Dendritic cell treated with granulocyte-macrophage colony-stimulating factor and Interleukin-4, amounts not matched to agents 40 ng/mL and 50 ng/mL, for 4 days (primary cell): ENCODE results near the gene SDF4.

Experiments used
- H3K27ac Mint-ChIP-seq: one replicate; pipeline ENCODE4 v1.8.0; 2022; ENCODE audit warnings: mild to moderate bottlenecking, mixed read lengths
- H3K27me3 Mint-ChIP-seq: one replicate; pipeline ENCODE4 v1.8.0; 2022; ENCODE audit warnings: mild to moderate bottlenecking, mixed read lengths
- H3K36me3 Mint-ChIP-seq: one replicate; pipeline ENCODE4 v1.8.0; 2022; ENCODE audit warnings: low read depth, mixed read lengths
- H3K4me1 Mint-ChIP-seq: one replicate; pipeline ENCODE4 v1.8.0; 2022; ENCODE audit warnings: low read depth, mixed read lengths
- H3K4me3 Mint-ChIP-seq: one replicate; pipeline ENCODE4 v1.8.0; 2022; ENCODE audit warnings: mild to moderate bottlenecking, moderate library complexity, mixed read lengths
- H3K9me3 Mint-ChIP-seq: one replicate; pipeline ENCODE4 v1.8.0; 2022; ENCODE audit warnings: mixed read lengths
- intact Hi-C: fragments of 100-400 bp; cut with micrococcal nuclease; formaldehyde crosslinking; loops from one replicate; pipeline ENCODE4 v1.15.0; 2022

The SDF4 gene

DNA sequence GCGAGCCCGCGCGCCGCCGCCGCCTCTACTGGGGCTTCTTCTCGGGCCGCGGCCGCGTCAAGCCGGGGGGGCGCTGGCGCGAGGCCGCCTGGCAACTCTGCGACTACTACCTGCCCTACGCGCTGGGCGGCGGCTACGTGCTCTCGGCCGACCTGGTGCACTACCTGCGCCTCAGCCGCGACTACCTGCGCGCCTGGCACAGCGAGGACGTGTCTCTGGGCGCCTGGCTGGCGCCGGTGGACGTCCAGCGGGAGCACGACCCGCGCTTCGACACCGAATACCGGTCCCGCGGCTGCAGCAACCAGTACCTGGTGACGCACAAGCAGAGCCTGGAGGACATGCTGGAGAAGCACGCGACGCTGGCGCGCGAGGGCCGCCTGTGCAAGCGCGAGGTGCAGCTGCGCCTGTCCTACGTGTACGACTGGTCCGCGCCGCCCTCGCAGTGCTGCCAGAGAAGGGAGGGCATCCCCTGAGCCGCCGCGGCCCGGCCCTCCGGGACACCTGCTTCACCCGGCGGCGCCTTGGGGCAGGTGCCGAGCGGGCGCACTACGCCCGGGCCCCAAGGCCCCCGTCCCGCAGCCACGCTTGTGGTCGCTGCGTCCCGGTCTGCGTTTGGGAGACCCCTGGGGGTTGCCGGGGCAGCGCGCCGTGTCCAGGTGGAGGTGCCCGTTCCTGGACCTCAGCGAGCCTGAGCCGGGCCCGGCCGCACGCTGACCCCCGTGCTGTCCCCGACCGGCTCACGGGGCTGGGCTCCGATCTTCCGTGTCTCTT is 1.2 kb upstream of the SDF4 start:
- peak overlapping the region; percentile 67 for H3K4me3 Mint-ChIP-seq
- intact Hi-C loops, result no loop called here
- peaks cover 54% of the 10 kb centered on the region for H3K36me3 Mint-ChIP-seq
- peaks cover 10% of the 10 kb centered on the region for H3K27me3 Mint-ChIP-seq
- H3K27ac Mint-ChIP-seq, result peak overlapping the region; percentile 63
- peaks cover 37% of the 10 kb centered on the region for H3K4me1 Mint-ChIP-seq
- no peaks in the 10 kb centered on the region for H3K9me3 Mint-ChIP-seq

DNA sequence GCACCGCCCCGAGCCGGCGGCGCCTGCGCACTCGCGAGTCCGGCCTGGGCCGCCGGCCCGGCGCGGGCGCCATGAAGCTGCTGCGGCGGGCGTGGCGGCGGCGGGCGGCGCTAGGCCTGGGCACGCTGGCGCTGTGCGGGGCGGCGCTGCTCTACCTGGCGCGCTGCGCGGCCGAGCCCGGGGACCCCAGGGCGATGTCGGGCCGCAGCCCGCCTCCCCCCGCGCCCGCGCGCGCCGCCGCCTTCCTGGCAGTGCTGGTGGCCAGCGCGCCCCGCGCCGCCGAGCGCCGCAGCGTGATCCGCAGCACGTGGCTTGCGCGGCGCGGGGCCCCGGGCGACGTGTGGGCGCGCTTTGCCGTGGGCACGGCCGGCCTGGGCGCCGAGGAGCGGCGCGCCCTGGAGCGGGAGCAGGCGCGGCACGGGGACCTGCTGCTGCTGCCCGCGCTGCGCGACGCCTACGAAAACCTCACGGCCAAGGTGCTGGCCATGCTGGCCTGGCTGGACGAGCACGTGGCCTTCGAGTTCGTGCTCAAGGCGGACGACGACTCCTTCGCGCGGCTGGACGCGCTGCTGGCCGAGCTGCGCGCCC is 501 bp upstream of the SDF4 start, which contains the start of gene B3GALT6:
Gene B3GALT6 (plus strand): TSS at position 30 of the 588 bp plus-strand sequence. CDS start 42 bp downstream, at position 72.
- no peaks in the 10 kb centered on the region for H3K9me3 Mint-ChIP-seq
- peaks cover 61% of the 10 kb centered on the region for H3K36me3 Mint-ChIP-seq
- H3K4me3 Mint-ChIP-seq, result peak within 1 kb of the TSS; percentile 90
- peaks cover 37% of the 10 kb centered on the region for H3K4me1 Mint-ChIP-seq
- peaks cover 6% of the 10 kb centered on the region for H3K27me3 Mint-ChIP-seq
- intact Hi-C loops, result no loop called here
- H3K27ac Mint-ChIP-seq, result peak within 1 kb of the TSS; percentile 91

DNA sequence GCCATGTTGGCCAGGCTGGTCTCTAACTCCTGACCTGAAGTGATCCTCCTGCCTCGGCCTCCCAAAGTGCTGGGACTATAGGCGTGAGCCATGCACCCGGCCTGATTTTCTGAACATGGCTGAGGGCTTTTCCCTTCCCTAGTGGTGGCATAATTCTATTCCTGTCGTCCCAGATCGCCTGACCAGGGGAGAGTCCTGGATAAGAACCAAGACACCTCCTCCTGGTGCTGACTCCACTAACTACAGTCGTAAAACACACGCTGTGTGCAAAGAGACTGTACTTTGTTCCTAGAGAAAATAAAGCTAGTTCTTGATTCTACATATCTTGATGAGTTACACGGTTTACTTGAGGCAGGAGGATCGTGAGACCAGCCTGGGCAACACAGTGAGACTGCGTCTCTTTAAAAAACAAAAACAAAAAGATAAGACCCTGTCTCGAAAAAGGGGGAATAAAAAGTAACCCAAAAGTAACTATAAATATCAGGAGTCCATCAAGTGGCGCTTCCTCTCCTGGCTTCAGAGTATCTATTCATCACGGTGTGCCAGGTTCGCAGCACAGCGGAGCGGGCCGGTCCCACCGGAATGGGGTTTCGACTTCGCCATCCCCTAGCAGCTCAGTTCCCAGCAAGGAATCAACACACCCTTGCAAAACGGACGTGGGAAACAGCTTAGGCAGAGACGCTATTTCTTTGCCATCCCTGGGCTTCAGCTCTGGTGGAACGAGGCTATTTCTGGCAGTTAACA is 973 bp downstream of the SDF4 start:
- Mint-ChIP-seq H3K27ac (peak overlapping the region; percentile 91), H3K27me3 (no peaks in the 10 kb centered on the region), H3K9me3 (no peaks in the 10 kb centered on the region), H3K36me3 (peaks cover 76% of the 10 kb centered on the region), H3K4me3 (peak overlapping the region; percentile 90), H3K4me1 (peaks cover 40% of the 10 kb centered on the region)
- intact Hi-C loops, result loop anchor here (2.0 kb wide), 1 partner anchor 114 kb away; the partner anchor contains the start of gene C1orf159

DNA sequence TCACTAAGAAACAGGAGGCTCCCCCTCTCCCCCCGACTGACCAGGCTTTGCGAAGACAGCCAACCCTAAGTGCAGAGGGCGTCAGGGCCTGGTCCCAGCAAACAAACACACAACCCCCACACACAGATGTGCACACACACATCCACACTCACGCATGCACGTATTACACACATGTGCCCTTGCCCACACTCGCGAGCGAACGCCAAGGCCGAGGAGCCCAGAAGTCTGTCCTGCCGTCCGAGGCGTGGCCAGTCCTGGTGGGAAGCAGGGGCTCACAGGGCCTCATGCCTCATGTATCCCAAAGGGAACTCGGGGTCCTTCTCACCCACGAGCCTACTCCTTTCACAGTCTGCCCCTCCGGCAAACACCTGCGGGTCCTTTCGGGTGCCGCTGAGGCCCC is 2.0 kb downstream of the SDF4 start:
- Mint-ChIP-seq H3K4me1 (peaks cover 46% of the 10 kb centered on the region), H3K9me3 (no peaks in the 10 kb centered on the region), H3K27me3 (no peaks in the 10 kb centered on the region), H3K36me3 (peaks cover 80% of the 10 kb centered on the region), H3K27ac (peak overlapping the region; percentile 91), H3K4me3 (no peak overlapping the region)
- intact Hi-C loops, result loop anchor here (2.0 kb wide), 1 partner anchor 113 kb away; the partner anchor contains the start of gene C1orf159

DNA sequence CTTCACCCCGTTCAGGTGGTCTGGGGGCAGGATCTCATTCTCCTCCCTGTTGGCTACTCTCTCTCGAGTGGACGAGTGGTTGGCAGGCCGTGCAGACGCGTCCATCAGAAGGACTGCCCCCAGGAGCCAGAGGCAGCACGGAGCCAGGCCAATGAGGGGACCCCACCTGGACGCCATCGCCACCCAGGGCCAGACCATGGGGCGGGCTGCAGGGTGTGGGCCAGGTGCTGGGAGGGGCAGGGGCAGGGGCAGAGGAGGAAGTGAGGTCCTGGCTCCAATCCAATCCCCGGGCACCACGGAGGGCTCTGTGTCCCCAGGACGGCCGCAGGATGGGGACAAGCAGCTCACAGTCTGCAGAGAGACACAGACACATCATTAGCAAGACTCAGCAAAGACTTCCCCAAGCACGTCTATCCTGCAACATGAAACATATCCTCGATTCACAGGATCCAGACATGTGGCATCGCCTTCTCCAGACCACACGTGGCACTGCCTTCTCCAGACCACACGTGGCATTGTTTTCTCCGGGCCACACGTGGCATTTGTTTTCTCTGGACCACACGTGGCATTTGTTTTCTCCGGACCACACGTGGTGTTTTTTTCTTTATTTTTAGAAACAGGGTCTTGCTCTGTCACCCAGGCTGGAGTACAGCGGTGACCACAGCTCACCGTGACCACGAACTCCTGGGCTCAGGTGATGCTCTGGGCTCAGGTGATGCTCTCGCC is 3.0 kb downstream of the SDF4 start:
- no peak overlapping the region for H3K27ac Mint-ChIP-seq
- peaks cover 37% of the 10 kb centered on the region for H3K4me1 Mint-ChIP-seq

DNA sequence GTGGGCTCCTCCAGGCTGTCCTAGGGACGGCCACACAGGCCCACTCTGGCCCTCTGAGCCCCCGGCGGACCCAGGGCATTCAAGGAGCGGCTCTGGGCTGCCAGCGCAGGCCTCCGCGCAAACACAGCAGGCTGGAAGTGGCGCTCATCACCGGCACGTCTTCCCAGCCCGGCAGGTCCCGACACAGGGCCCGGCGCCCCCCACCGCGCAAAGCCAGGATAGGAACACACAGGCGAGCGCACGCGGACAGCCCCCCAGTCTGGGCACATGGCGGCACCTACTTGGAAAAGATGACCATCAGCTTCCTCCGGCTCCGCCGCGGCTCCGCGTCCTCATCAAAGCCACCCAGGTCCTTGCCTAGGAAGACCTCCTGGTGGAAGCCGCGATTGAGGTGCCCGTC is 3.6 kb downstream of the SDF4 start:
- peaks cover 80% of the 10 kb centered on the region for H3K36me3 Mint-ChIP-seq
- no peak overlapping the region for H3K4me3 Mint-ChIP-seq

More for the DNA sequence above, 3.0 kb downstream of the SDF4 start:
- Mint-ChIP-seq H3K36me3 (peaks cover 80% of the 10 kb centered on the region), H3K4me3 (no peak overlapping the region), H3K9me3 (no peaks in the 10 kb centered on the region), H3K27me3 (no peaks in the 10 kb centered on the region)
- intact Hi-C loops, result no loop called here

DNA sequence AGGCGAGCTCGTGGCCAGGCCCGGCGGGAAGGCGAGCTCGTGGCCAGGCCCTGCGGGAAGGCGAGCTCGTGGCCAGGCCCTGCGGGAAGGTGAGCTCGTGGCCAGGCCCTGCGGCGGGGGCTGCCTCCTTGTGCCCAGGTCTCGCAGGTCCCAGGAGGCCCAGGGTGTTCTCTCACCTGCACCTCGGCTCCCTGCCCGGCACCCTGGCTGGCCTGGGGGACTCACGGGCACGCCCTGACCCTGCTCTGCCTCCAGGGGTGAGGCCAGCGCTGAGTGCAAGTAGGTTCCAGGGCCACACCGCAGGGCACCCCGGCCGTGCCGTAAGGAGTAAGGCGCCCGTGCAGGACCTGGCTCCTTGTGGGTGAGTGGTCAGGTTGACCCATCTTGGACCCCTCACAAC is 4.4 kb downstream of the SDF4 start:
- Mint-ChIP-seq H3K4me3 (no peak overlapping the region), H3K9me3 (no peaks in the 10 kb centered on the region), H3K36me3 (peaks cover 87% of the 10 kb centered on the region), H3K27me3 (no peaks in the 10 kb centered on the region), H3K27ac (no peak overlapping the region), H3K4me1 (peaks cover 27% of the 10 kb centered on the region)
- intact Hi-C loops, result no loop called here

More for the DNA sequence above, 3.6 kb downstream of the SDF4 start:
- intact Hi-C loops, result no loop called here
- Mint-ChIP-seq H3K27ac (no peak overlapping the region), H3K27me3 (no peaks in the 10 kb centered on the region), H3K9me3 (no peaks in the 10 kb centered on the region), H3K4me1 (peaks cover 31% of the 10 kb centered on the region)

DNA sequence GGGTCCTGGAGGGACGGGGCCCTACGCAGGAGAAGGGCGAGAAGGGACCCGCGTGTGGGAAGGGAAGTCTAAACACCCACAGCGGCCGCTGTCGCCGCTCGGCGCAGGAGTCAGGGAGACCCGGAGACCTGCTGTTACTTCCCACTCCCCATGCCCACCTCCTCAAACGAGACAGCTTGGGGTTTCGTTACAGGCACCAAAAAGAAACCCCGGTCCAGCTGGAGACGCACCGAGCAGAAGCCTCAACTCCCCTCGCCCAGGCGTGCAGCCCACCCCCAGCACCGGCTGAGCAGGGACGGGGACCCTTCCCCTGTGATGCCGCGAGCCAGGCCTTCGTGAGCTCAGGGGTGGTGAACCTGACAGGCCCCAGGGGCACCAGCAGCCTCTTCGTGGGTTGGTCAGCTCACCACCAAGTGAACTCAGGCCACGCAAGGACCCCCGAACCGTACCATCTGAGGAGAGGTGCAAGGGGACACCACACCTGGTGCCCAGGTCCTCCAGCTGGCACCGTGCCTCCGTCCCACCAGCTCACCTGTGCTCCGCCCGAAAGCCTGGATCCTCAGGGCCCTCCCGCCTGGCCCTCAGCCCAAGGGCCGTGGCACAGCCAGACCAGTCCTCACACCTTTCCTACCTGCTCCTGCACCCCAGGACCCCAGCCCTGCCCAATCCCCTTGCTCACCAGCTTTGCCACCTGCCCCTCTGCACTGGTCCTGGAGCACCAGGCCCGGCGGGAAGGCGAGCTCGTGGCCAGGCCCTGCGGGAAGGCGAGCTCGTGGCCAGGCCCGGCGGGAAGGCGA is 5.0 kb downstream of the SDF4 start:
- H3K4me3 Mint-ChIP-seq, result no peak overlapping the region
- no peaks in the 10 kb centered on the region for H3K27me3 Mint-ChIP-seq
- H3K9me3 Mint-ChIP-seq, result no peaks in the 10 kb centered on the region
- no peak overlapping the region for H3K27ac Mint-ChIP-seq
- peaks cover 93% of the 10 kb centered on the region for H3K36me3 Mint-ChIP-seq
- H3K4me1 Mint-ChIP-seq, result peaks cover 27% of the 10 kb centered on the region
- intact Hi-C loops, result no loop called here

DNA sequence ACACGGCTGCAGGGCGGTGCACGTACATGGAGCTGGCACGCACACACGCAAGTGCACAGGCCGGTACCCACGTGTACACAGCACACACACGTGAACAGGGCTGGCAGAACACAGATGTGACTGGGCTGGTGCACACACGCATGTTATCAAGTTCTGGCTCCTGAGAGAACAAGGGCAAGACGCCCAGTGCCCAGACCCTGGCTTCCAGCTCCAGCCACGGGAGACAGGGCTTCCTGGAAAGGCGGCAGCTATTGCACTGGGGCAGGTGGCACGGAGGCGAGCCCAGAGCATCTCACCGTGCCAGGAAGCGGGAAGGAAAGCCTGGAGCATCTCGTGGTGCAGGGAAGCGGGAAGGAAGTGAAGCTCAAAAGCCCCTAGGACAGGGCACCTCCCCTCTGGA is 5.9 kb downstream of the SDF4 start:
- intact Hi-C loops, result no loop called here
- Mint-ChIP-seq H3K27ac (no peak overlapping the region), H3K4me1 (peaks cover 26% of the 10 kb centered on the region), H3K27me3 (no peaks in the 10 kb centered on the region), H3K4me3 (no peak overlapping the region), H3K9me3 (no peaks in the 10 kb centered on the region), H3K36me3 (peaks cover 95% of the 10 kb centered on the region)

DNA sequence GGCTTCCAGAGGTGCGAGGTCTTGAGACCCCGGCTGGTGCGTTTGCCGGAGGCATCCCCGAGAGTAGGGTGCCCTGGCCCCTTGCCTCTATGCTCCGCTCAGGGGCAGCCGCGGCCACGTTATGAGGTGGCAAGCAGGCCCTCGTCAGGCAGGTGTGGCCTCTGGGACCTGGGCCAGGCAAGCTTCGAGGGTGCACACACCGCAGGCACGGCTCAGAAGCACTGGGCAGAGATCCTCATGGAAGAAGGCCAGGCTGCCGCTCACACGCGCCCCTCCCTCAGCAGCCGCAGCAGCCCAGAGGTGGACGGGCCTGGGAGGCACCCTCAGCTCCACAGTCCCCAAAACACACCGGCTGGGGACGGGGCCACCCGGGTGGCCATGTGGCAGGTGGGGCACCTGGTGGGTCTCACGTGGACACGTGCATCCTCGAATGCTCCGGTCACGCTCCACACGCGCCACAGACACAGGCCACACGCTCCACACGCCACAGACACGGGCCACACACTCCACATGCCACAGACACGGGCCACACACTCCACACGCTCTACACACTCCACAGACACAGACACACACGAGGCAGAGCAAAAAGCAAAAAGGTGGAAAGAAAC is 6.5 kb downstream of the SDF4 start:
- H3K4me1 Mint-ChIP-seq, result peaks cover 21% of the 10 kb centered on the region
- no peaks in the 10 kb centered on the region for H3K9me3 Mint-ChIP-seq
- intact Hi-C loops, result no loop called here
- H3K4me3 Mint-ChIP-seq, result no peak overlapping the region
- no peaks in the 10 kb centered on the region for H3K27me3 Mint-ChIP-seq
- H3K27ac Mint-ChIP-seq, result no peak overlapping the region
- H3K36me3 Mint-ChIP-seq, result peaks cover 100% of the 10 kb centered on the region

DNA sequence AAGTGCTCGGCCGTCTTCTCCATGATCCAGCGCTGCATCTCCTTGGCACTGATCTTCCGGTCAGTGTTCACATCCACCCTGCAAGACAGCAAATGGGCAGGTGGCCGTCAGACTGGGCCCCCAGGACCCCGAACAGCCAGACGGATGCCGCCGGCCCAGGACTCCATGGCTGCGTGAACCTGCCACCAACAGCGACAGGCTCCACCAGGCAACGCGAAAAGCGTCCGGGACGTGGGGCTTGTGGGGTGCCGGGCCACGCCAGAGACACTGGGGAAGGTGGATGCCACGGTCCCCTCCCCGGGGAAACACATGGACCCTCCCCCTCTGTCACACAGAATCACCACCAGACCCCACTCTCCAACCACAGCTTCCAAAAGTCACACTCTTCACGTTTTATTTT is 7.9 kb downstream of the SDF4 start:
- H3K27ac Mint-ChIP-seq, result no peak overlapping the region
- peaks cover 9% of the 10 kb centered on the region for H3K4me1 Mint-ChIP-seq
- intact Hi-C loops, result no loop called here
- no peak overlapping the region for H3K4me3 Mint-ChIP-seq
- no peaks in the 10 kb centered on the region for H3K27me3 Mint-ChIP-seq
- H3K36me3 Mint-ChIP-seq, result peaks cover 100% of the 10 kb centered on the region
- no peaks in the 10 kb centered on the region for H3K9me3 Mint-ChIP-seq

DNA sequence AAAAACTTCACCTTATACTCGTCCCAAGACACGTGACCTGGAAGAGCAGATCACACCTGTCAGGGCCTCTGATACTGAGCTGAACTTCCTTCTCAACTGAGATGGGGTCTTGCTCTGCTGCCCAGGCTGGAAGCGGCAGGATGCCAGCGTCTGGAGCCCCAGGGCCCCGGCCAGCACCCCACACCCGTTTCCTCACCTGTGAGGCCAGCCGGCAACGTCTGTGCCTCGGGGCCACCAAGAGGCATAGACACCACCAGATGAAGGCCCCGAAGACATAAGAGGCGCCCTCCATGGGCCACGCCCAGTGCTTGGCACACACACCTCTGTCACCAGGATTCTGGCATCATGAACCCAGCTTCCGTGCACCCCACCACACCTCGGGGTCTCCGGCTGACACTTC is 8.5 kb downstream of the SDF4 start:
- no peaks in the 10 kb centered on the region for H3K9me3 Mint-ChIP-seq
- no peaks in the 10 kb centered on the region for H3K27me3 Mint-ChIP-seq
- H3K4me3 Mint-ChIP-seq, result no peak overlapping the region
- peaks cover 100% of the 10 kb centered on the region for H3K36me3 Mint-ChIP-seq
- intact Hi-C loops, result no loop called here
- peaks cover 9% of the 10 kb centered on the region for H3K4me1 Mint-ChIP-seq
- H3K27ac Mint-ChIP-seq, result no peak overlapping the region
